Measurements from ENCODE around the gene SLC25A44.

Gene SLC25A44

GRCh38 chr1:156244126-156244525 lies 50.2 kb downstream of the SLC25A44 start:
- no peak for DNase-seq

- no peak for DNase-seq
These were observed 50.8 kb downstream of the SLC25A44 start for GRCh38 chr1:156244712-156245111.

- DNase-seq: peak in 1 of 2 experiments; percentile 33
These were observed 51.7 kb downstream of the SLC25A44 start for GRCh38 chr1:156245451-156246232.

GRCh38 chr1:156246241-156246780 lies 52.4 kb downstream of the SLC25A44 start:
- DNase-seq: peak in 1 of 2 experiments; percentile 20

GRCh38 chr1:156246781-156247459 lies 53.0 kb downstream of the SLC25A44 start:
- no peak for DNase-seq

- no peak for DNase-seq
These were observed 53.8 kb downstream of the SLC25A44 start, which contains the start of gene PAQR6 for GRCh38 chr1:156247460-156248322. PAQR6 (minus strand) TSS chr1:156248056; CDS start chr1:156246731, 1,325 bp downstream.

GRCh38 chr1:156248323-156248683 lies 54.4 kb downstream of the SLC25A44 start:
- DNase-seq: no peak

GRCh38 chr1:156249593-156249992 lies 55.7 kb downstream of the SLC25A44 start:
- DNase-seq: no peak

- peak; percentile 71 to 74 for DNase-seq
These were observed 57.6 kb downstream of the SLC25A44 start for GRCh38 chr1:156251527-156251926.

- no peak for DNase-seq
These were observed 59.7 kb downstream of the SLC25A44 start for GRCh38 chr1:156253634-156254033.

GRCh38 chr1:156257711-156258110 lies 63.8 kb downstream of the SLC25A44 start:
- DNase-seq: peak; percentile 79 to 89

GRCh38 chr1:156258859-156259258 lies 65.0 kb downstream of the SLC25A44 start:
- no peak for DNase-seq

- DNase-seq: peak; percentile 43 to 55
These were observed 65.9 kb downstream of the SLC25A44 start for GRCh38 chr1:156259805-156260204.

- no peak for DNase-seq
These were observed 67.0 kb downstream of the SLC25A44 start for GRCh38 chr1:156260896-156261295.
